Mucosa of descending colon (tissue), 3 donors: Measurements from ENCODE around the gene FAM25G. TPM values are rescaled to one million over a fixed set of nuclear protein-coding genes. Genes with fewer than 3 reads are reported as not detected.
"Not testable (repeated sequence)": the region's sequence is repeated elsewhere in the genome, so short reads cannot be mapped to it uniquely, and the experiment has no call there.

Source experiments
- ATAC-seq: fragments of 200-7000 bp; cut with Tn5 transposase; one replicate; pipeline ENCODE4 v1.9.1; 2020; ENCODE audit warnings: mild to moderate bottlenecking, moderate library complexity
- DNase-seq, 3 donors: peaks; one replicate each; pipeline ENCODE4 v3.0.0-alpha.2; 2020
- H3K36me3 ChIP-seq: fragments of 200-600 bp; one replicate; pipeline ENCODE4 v1.8.0; 2021; ENCODE audit warnings: low read depth, mild to moderate bottlenecking
- H3K4me1 ChIP-seq: fragments of 200-600 bp; one replicate; pipeline ENCODE4 v1.8.0; 2021; ENCODE audit warnings: low read depth, mild to moderate bottlenecking
- H3K4me3 ChIP-seq: fragments of 200-600 bp; one replicate; pipeline ENCODE4 v1.8.0; 2021; ENCODE audit warnings: mild to moderate bottlenecking
- H3K9me3 ChIP-seq: fragments of 200-600 bp; one replicate; pipeline ENCODE4 v1.8.0; 2021; ENCODE audit warnings: mild to moderate bottlenecking
- CTCF ChIP-seq: fragments of 200-600 bp; IDR thresholded peaks from one replicate; pipeline ENCODE4 v1.8.0; 2022; ENCODE audit warnings: antibody characterized with exemption, mild to moderate bottlenecking
- intact Hi-C, 2 donors: fragments of 100-400 bp; cut with DNase I in 1 of 2; cut with micrococcal nuclease in 1 of 2; formaldehyde crosslinking; loops; one replicate each; pipeline versions ENCODE4 v1.11.0 to v1.11.1; 2022; cut with DNase I, micrococcal nuclease
- total RNA-seq, 3 donors: library from RNA; stranded (reverse); fragmentation: NEBNext Ultra II Directional in 2 of 3; extraction: Animal tissue kit (Norgen Biotek cat#: 25700) in 2 of 3; gene quantifications; one replicate each; pipeline versions ENCODE4 v1.2.1 to v1.2.4, GENCODE V29; 2021 to 2023
- donor health status: DM: no; HTN: no; CAD: no; lungs with moderate emphysema.
- donor health status: DM: no; HTN: no; CAD: no.
- donor health status: DM: no; HTN: yes; CAD: no.

The FAM25G gene
- total RNA-seq, 3 donors from 2014 or later: 4.3 TPM; not detected in 2

- DNase-seq (no peak), ATAC-seq (no peak)
- H3K36me3 ChIP-seq: no peaks in the 10 kb centered on the region
- no peaks in the 10 kb centered on the region for H3K9me3 ChIP-seq
- no peak for TF ChIP-seq CTCF
- H3K4me1 ChIP-seq: no peaks in the 10 kb centered on the region
- no peak overlapping the region for H3K4me3 ChIP-seq
- intact Hi-C loops: no loop called here
Measured at GRCh38 chr10:47458466-47459154, 32.9 kb downstream of the FAM25G start.

GRCh38 chr10:47457826-47458225 lies 33.7 kb downstream of the FAM25G start:
- ATAC-seq (no peak), DNase-seq (no peak)
- no peak for TF ChIP-seq CTCF
- intact Hi-C loops: no loop called here
- no peaks in the 10 kb centered on the region for H3K9me3 ChIP-seq
- no peaks in the 10 kb centered on the region for H3K4me1 ChIP-seq
- H3K4me3 ChIP-seq: no peak overlapping the region
- H3K36me3 ChIP-seq: no peaks in the 10 kb centered on the region

- Histone ChIP-seq H3K36me3 (no peaks in the 10 kb centered on the region), H3K9me3 (no peaks in the 10 kb centered on the region), H3K4me1 (no peaks in the 10 kb centered on the region), H3K4me3 (no peak overlapping the region)
- DNase-seq (no peak), ATAC-seq (no peak)
- no peak for TF ChIP-seq CTCF
- intact Hi-C loops: no loop called here
Measured at GRCh38 chr10:47457528-47457820, 34.0 kb downstream of the FAM25G start.

GRCh38 chr10:47456794-47457527 lies 34.5 kb downstream of the FAM25G start:
- no peak for DNase-seq
- intact Hi-C loops: no loop called here
- no peak for TF ChIP-seq CTCF

GRCh38 chr10:47456079-47456785 lies 35.3 kb downstream of the FAM25G start:
- no peak overlapping the region for H3K4me3 ChIP-seq
- no peak for TF ChIP-seq CTCF
- DNase-seq (no peak), ATAC-seq (no peak)
- H3K9me3 ChIP-seq: no peaks in the 10 kb centered on the region
- H3K4me1 ChIP-seq: no peaks in the 10 kb centered on the region
- H3K36me3 ChIP-seq: no peaks in the 10 kb centered on the region
- intact Hi-C loops: no loop called here

More at GRCh38 chr10:47456794-47457527, 34.5 kb downstream of the FAM25G start:
- Histone ChIP-seq H3K36me3 (no peaks in the 10 kb centered on the region), H3K9me3 (no peaks in the 10 kb centered on the region), H3K4me3 (no peak overlapping the region), H3K4me1 (no peaks in the 10 kb centered on the region)
- no peak for ATAC-seq

GRCh38 chr10:47455350-47456078 lies 36.0 kb downstream of the FAM25G start:
- H3K4me1 ChIP-seq, ATAC-seq, H3K36me3 ChIP-seq, H3K4me3 ChIP-seq, H3K9me3 ChIP-seq, DNase-seq, intact Hi-C loops: not testable (repeated sequence)
